Subcutaneous adipose tissue (tissue), 4 donors: ENCODE measurements around the gene PGD. TPM values are rescaled to one million over a fixed set of nuclear protein-coding genes. Genes with fewer than 3 reads are reported as not detected.

Experiments used
- total RNA-seq, 4 donors: library from RNA; depleted of rRNA; stranded (reverse); fragments of >200 nt; gene quantifications; one replicate each; pipeline ENCODE4 v1.1.0, GENCODE V29; 2016
- TF ChIP-seq, protein P1 (sequence below): fragments of 450-650 bp; IDR thresholded peaks from one replicate; pipeline ENCODE4 v1.5.1; 2016; ENCODE audit warnings: low read depth, mild to moderate bottlenecking, control low read depth, antibody characterized with exemption, moderate library complexity

PGD gene
- total RNA-seq, 4 donors from 2014 or later: 252 to 387 (median 294) TPM

DNA sequence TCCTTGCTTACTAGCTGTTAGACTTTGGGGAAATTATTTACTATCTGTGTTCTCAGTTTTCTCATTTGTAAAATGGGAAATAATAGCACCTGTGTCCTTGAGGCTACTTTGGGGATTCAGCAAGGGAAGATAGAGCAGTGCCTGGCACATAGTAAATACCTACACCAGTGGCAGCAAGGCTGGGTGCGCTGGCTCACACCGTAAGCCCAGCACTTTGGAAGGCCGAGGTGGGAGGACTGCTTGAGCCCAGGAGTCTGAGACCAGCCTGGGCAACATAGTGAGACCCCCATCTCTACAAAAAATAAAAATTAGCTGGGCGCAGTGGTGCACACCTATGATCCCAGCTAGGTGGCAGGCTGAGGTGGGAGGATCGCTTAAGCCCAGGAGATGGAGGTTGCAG lies 22.8 kb downstream of the PGD start:
- TF ChIP-seq, protein P1, sequence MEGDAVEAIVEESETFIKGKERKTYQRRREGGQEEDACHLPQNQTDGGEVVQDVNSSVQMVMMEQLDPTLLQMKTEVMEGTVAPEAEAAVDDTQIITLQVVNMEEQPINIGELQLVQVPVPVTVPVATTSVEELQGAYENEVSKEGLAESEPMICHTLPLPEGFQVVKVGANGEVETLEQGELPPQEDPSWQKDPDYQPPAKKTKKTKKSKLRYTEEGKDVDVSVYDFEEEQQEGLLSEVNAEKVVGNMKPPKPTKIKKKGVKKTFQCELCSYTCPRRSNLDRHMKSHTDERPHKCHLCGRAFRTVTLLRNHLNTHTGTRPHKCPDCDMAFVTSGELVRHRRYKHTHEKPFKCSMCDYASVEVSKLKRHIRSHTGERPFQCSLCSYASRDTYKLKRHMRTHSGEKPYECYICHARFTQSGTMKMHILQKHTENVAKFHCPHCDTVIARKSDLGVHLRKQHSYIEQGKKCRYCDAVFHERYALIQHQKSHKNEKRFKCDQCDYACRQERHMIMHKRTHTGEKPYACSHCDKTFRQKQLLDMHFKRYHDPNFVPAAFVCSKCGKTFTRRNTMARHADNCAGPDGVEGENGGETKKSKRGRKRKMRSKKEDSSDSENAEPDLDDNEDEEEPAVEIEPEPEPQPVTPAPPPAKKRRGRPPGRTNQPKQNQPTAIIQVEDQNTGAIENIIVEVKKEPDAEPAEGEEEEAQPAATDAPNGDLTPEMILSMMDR: no peak

DNA sequence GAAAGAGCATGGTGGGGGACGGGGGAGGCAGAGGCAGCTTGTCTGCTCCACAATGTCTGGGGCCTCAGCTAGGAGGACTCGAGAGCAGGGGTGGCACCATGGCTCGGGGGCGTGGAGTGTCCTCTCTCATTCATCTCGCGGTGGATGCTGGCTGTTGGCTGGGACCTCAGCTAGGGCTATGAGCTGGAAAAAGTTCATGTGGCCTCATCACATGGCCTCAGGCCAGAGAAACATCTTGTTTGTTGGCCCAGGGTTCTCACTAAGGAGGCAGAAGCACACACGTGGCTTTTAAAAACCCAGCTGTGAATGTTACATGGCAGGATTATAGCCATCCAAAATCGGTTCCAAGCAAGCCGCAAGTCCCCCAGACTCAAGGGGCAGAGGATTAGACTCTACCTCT lies 25.2 kb downstream of the PGD start:
- TF ChIP-seq, protein P1: no peak

DNA sequence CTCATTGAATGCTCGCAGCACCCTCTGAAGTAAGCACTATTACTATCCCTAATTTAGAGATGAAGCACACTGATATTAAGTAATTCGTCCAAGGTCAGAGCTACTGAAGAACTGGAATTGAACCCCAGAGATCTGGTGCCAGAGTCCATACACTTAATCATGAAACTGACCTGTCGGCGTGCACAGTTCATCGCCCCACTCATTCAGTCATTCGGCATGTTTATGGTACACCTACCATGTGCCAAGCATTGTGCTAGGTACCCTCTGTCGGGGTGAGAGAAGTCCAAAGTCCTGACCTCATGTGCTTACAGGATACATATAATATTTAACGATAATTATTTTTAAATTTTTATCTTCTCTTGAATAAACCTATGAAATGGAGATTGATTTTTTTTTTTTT lies 25.8 kb downstream of the PGD start:
- TF ChIP-seq, protein P1: no peak

DNA sequence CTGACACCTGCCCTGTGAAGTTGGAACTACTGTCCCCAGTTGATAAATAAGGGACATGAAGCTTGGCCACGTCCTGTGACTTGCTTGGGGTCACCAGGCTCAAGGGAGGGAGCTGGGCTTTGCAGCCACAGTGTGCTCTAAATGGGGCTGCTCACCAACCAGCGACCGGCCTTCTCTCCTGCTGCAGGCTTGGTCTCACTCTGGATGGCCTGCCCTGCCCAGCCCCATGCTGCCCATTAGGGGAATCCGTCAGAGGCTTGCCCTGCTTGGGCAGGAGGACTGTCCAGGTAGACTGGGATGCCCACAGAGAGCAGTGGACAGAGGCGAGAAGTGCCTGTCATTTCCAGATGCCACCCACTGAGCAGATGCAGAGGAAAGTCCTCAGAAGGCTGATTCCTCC lies 30.1 kb downstream of the PGD start:
- TF ChIP-seq, protein P1: no peak

DNA sequence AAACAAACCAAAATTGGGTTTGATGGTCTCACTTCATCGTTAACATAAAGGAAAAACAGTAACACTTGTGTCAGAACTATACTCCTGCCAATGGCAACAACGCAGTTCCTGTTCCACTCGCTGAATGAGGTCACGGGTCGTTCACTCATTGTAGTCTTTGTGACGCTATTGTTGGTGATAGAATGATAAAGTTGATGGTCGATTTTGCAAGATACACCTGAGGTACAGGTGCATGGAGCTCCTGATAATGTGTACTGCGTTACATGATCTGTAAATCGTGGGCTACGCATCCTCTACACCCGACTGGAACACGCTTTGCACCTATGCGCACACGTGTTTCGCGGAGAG lies 31.0 kb downstream of the PGD start:
- TF ChIP-seq, protein P1: no peak

DNA sequence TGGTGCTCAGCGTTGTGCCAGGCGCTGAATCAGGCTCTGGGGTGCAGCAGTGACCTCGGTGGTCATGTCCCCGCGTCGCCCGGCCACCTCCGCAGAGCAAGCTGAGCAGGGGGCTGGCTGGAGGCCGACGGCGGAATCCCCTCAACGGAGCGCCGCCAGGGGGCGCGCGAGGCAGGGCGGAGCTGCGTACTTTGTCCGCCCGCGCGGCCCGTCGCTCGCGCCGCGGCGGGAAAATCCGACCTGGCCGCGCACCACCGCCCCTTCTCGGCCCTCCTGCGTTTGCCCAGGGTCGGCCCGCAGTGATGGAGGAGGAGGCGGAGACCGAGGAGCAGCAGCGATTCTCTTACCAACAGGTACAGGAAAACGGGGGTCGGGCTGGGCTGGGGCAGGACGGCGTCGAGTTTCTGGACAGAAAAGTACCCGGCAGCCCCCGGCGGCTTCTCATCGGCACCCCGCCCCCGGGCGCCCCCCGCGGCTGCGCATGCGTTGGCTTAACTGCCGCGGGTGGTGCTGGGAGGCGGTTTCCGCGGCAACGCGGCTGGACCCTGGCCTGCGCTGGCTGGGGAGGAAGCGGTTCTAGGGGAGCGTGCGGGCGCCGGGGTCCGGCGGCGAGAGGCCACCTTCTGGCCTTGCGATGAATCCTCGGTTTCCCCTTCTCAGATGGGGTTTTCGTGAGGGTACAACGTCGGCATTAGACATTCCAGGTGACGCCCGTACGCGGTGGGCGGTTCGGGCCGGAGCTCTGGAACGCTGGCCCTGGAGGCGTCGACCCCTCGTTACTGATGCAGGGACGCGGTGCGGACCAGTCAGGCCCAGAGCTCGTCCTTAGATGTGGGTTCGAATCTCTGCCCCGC lies 31.6 kb downstream of the PGD start, which contains the start of gene CENPS:
CENPS (plus strand) TSS at position 218 of the 854 bp plus-strand sequence; CDS start at position 303, 85 bp downstream.
- TF ChIP-seq, protein P1: no peak

DNA sequence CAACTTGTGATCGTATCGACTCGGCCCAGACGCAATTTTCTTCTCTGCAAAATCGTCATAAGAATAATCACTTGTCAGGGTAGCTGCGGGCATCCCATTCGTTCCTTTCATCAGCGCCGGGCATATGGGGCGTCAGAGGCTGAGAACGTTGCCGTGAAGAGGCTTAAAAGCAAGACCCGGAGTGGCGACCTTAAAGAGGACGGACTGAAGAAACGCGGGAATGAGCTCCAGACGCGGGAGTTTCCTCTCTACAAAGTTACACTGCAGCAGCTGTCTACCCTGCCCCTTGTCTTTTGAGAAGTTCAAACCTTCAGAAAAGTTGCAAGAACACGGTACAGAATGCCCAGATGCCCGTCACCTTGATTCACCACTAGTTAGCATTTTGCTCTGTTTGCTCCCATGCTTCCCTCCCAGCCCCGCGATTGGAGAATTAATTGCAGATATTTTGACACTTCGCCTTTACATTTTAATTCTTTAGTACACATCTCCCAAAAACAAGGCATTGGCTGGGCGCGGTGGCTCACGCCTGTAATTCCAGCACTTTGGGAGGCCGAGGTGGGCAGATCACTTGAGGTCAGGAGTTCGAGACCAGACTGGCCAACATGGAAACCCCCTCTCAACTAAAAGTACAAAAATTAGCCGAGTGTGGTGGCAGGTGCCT lies 32.3 kb downstream of the PGD start:
- TF ChIP-seq, protein P1: no peak
